CD8-positive, alpha-beta memory T cell (primary cell): ENCODE measurements around the gene MEF2A. TPM values are rescaled to one million over a fixed set of nuclear protein-coding genes. Genes with fewer than 3 reads are reported as not detected.
"Not testable (repeated sequence)": the region's sequence is repeated elsewhere in the genome, so short reads cannot be mapped to it uniquely, and the experiment has no call there.

ENCODE experiments used
- CTCF ChIA-PET: fragments of 350-600 bp; sonication (Branson Sonifier 250); formaldehyde crosslinking; loops from one replicate; lab custom pipeline; 2021; ENCODE audit warnings: antibody characterized with exemption; lab: Charles Lee
- POLR2A ChIA-PET: fragments of 350-600 bp; sonication (Branson Sonifier 250); formaldehyde crosslinking; loops from one replicate; lab custom pipeline; 2021; ENCODE audit warnings: antibody characterized with exemption; lab: Charles Lee
- DNase-seq, 5 donors: peaks; one replicate each; pipeline versions ENCODE4 v3.0.0 to v3.0.0-alpha.2; 2020 to 2022; ENCODE audit warnings: mixed read lengths in 1 of 5
- H3K27ac ChIP-seq: one replicate; pipeline ENCODE4 v1.7.0; 2013; ENCODE audit warnings: low read depth, mild to moderate bottlenecking, low read length, moderate library complexity
- H3K27me3 ChIP-seq: 2 replicates; pipeline ENCODE4 v1.7.0; 2013; ENCODE audit warnings: low read length, mild to moderate bottlenecking; ENCODE audit not compliant: insufficient read depth, poor library complexity, severe bottlenecking
- H3K36me3 ChIP-seq: 2 replicates; pipeline ENCODE4 v1.7.0; 2013; ENCODE audit warnings: mild to moderate bottlenecking, low read length, moderate library complexity; ENCODE audit not compliant: insufficient read depth
- H3K4me1 ChIP-seq: 2 replicates; pipeline ENCODE4 v1.7.0; 2013; ENCODE audit warnings: mild to moderate bottlenecking, low read length, moderate library complexity; ENCODE audit not compliant: insufficient read depth
- H3K4me3 ChIP-seq: 2 replicates; pipeline ENCODE4 v1.7.0; 2013; ENCODE audit warnings: mild to moderate bottlenecking, low read length
- H3K9me3 ChIP-seq: 2 replicates; pipeline ENCODE4 v1.7.0; 2013; ENCODE audit warnings: mild to moderate bottlenecking, low read length
- H3K27ac Mint-ChIP-seq, 8 donors: one replicate each; pipeline ENCODE4 v1.8.0; 2020 to 2021; ENCODE audit warnings: mixed read lengths in 8 of 8, mild to moderate bottlenecking in 6 of 8, inconsistent platforms in 3 of 8, moderate library complexity in 3 of 8
- H3K27me3 Mint-ChIP-seq, 2 donors: one replicate each; pipeline ENCODE4 v1.8.0; 2020 to 2021; ENCODE audit warnings: mixed read lengths in 2 of 2, mild to moderate bottlenecking in 1 of 2, moderate library complexity in 1 of 2
- H3K36me3 Mint-ChIP-seq, 3 donors: one replicate each; pipeline ENCODE4 v1.8.0; 2020 to 2021; ENCODE audit warnings: mixed read lengths in 3 of 3, inconsistent platforms in 1 of 3, mild to moderate bottlenecking in 1 of 3
- H3K4me1 Mint-ChIP-seq, 3 donors: one replicate each; pipeline ENCODE4 v1.8.0; 2020 to 2021; ENCODE audit warnings: mixed read lengths in 3 of 3, inconsistent platforms in 1 of 3, mild to moderate bottlenecking in 1 of 3
- H3K4me3 Mint-ChIP-seq, 7 donors: one replicate each; pipeline ENCODE4 v1.8.0; 2020 to 2021; ENCODE audit warnings: mixed read lengths in 7 of 7, mild to moderate bottlenecking in 6 of 7, moderate library complexity in 4 of 7, inconsistent platforms in 2 of 7
- H3K9me3 Mint-ChIP-seq, 5 donors: one replicate each; pipeline ENCODE4 v1.8.0; 2020 to 2022; ENCODE audit warnings: mixed read lengths in 5 of 5, mild to moderate bottlenecking in 3 of 5, moderate library complexity in 2 of 5, inconsistent platforms in 1 of 5
- polyA plus RNA-seq: library from polyadenylated mRNA; unstranded; fragments of 300-500 nt; fragmentation: Illumina TruSeq; gene quantifications from one replicate; pipeline ENCODE4 v1.2.3, GENCODE V29; 2021
- total RNA-seq, 2 experiments: library from RNA; stranded (reverse); gene quantifications; one replicate each; pipeline ENCODE4 v1.2.3, GENCODE V29; 2021

Gene MEF2A
- total and polyA plus RNA-seq, 3 experiments from 2014 or later, result 15.3 to 22.4 (median 21.1) TPM

DNA sequence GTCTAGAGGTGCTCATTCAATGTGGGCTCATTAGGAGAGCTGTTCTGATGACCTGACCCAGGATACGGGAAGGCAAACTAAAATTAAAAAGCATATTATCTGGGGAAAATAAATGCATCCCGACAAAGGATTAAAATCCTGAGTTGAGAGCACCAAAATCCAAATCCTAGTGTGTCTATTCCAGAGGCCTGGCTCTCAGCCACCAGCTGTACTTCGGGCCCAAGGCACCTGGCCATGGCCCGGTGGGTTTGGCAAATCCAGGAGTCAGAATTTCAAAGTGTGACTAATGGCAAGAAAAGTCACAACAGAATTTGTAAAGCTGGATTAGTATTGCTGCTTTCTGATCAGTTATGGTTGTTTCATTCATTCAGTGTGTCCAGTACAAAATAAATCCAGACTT is 170.1 kb downstream of the MEF2A start:
- Histone ChIP-seq H3K27me3 (no peaks in the 10 kb centered on the region), H3K27ac (no peak overlapping the region), H3K9me3 (no peaks in the 10 kb centered on the region), H3K36me3 (no peaks in the 10 kb centered on the region), H3K4me1 (peaks cover 11% of the 10 kb centered on the region), H3K4me3 (no peak overlapping the region)
- CTCF ChIA-PET, result interaction anchor here (1.3 to 2.0 kb wide), 4 partner anchors 18 to 463 kb away, joined by 3 to 10 read pairs (median 6); no protein-coding TSS in a partner anchor
- Mint-ChIP-seq H3K27ac (no peak overlapping the region), H3K4me3 (peak overlapping the region in 1 of 7 donors; percentile 72), H3K36me3 (peaks cover 0 to 3% (median 0%) of the 10 kb centered on the region in 3 donors), H3K4me1 (peaks cover 11 to 22% (median 13%) of the 10 kb centered on the region in 3 donors), H3K9me3 (no peaks in the 10 kb centered on the region), H3K27me3 (peaks cover 0 to 2% of the 10 kb centered on the region in 2 donors)
- DNase-seq, result no peak
- POLR2A ChIA-PET, result no interaction called here

DNA sequence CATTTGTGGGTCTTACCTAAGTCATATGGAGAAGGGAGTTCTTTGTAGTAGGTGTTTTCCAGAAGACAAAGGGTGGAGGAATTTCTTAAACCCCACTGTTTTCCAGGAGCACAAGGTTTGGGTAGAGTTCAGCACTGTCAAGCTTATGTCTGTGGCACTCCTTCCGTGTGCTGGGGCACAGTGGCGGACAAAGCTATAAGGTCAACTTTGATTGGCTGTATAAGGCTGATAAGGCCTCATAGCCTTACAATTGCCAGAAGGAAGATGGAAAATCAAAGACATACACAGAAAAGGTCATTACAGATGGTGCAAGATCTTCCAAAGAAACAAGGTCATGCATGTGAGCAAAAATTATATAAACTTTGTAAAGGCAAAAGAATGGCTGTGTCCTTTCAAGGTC is 170.9 kb downstream of the MEF2A start:
- no peaks in the 10 kb centered on the region for H3K27me3 ChIP-seq
- CTCF ChIA-PET, result interaction anchor here (1.3 to 2.0 kb wide), 4 partner anchors 17 to 464 kb away, joined by 3 to 10 read pairs (median 6); no protein-coding TSS in a partner anchor
- Mint-ChIP-seq H3K27me3 (peaks cover 0 to 2% of the 10 kb centered on the region in 2 donors), H3K4me3 (peak overlapping the region in 2 of 7 donors; percentile 2 to 32), H3K4me1 (peaks cover 9 to 18% (median 9%) of the 10 kb centered on the region in 3 donors), H3K36me3 (no peaks in the 10 kb centered on the region), H3K9me3 (no peaks in the 10 kb centered on the region), H3K27ac (peak overlapping the region in 1 of 8 donors; percentile 1)
- no peak overlapping the region for H3K27ac ChIP-seq
- no peak for DNase-seq
- H3K4me3 ChIP-seq, result no peak overlapping the region
- POLR2A ChIA-PET, result no interaction called here
- no peaks in the 10 kb centered on the region for H3K9me3 ChIP-seq
- H3K36me3 ChIP-seq, result no peaks in the 10 kb centered on the region
- peaks cover 11% of the 10 kb centered on the region for H3K4me1 ChIP-seq

DNA sequence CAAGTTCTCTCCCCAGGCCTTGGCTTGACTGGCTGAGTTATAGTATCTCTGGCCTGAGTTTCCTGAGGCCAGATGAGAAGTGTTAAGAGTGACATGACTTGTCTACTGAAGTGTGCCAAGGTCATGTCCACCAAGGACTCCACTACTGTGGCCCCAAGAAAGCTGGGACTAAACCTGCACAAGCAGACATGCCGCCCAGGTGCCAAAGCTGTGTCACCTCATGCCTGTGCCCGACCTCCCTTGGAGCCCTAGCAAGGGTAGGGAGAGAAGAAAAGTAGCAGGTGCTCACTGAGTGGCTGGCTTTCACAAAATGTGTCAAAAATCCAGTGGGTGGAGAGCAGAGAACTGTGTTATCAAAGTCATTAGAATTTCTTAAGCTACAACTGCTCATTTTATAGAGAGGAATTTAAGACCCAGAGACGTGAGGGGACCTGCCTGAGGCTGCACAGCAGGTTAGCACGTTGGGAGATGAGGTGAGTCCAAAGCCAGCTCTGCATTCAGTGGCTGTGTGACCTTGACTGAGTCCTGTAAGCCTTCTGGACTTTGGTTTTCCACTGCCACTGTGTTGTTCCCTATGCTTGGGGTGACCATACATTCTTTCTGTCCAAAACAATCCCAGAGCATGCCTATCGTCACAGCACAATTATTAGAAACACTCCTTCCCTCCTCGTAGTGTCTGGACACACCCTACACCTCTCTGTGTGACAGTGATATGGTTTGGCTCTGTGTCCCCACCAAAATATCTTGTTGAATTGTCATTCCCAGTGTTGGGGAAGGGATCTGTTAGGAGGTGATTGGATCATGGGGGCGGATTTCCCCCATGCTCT is 172.4 kb downstream of the MEF2A start:
- DNase-seq, result no peak
- Histone ChIP-seq H3K4me3 (no peak overlapping the region), H3K4me1 (peaks cover 4% of the 10 kb centered on the region), H3K9me3 (no peaks in the 10 kb centered on the region), H3K27ac (no peak overlapping the region), H3K36me3 (no peaks in the 10 kb centered on the region), H3K27me3 (no peaks in the 10 kb centered on the region)
- H3K27me3 Mint-ChIP-seq, result peaks cover 0 to 2% of the 10 kb centered on the region in 2 donors
- H3K9me3 Mint-ChIP-seq, result no peaks in the 10 kb centered on the region
- no peak overlapping the region for H3K4me3 Mint-ChIP-seq
- peak overlapping the region in 1 of 8 donors; percentile 72 for H3K27ac Mint-ChIP-seq
- no peaks in the 10 kb centered on the region for H3K36me3 Mint-ChIP-seq
- ChIA-PET POLR2A (no interaction called here), CTCF (no interaction called here)
- peaks cover 0 to 9% (median 3%) of the 10 kb centered on the region in 3 donors for H3K4me1 Mint-ChIP-seq

DNA sequence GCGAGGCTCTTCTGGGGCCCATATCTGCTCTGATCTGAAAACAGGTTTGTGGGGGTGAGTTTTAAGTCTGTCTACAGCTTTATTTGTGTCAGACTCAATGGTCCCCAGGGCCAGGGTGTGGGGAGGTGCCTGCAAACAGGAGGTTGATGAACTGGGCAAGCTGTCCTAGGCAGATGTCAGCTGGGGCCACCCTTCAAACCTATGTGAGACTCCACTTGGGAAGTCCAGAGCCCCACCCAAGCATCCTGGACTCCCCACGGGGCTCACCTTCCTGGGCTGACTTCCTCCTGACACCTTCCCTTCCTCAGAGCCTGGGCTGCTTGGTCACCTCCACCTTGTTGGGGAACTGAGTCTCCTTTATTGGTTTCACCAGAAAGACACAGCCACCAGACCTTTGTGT is 176.1 kb downstream of the MEF2A start:
- H3K36me3 ChIP-seq, result no peaks in the 10 kb centered on the region
- Mint-ChIP-seq H3K27me3 (peaks cover 0 to 4% of the 10 kb centered on the region in 2 donors), H3K27ac (no peak overlapping the region), H3K4me1 (no peaks in the 10 kb centered on the region), H3K36me3 (no peaks in the 10 kb centered on the region), H3K4me3 (no peak overlapping the region), H3K9me3 (no peaks in the 10 kb centered on the region)
- H3K4me1 ChIP-seq, result no peaks in the 10 kb centered on the region
- no peak overlapping the region for H3K4me3 ChIP-seq
- CTCF ChIA-PET, result no interaction called here
- DNase-seq, result no peak
- POLR2A ChIA-PET, result no interaction called here
- H3K9me3 ChIP-seq, result no peaks in the 10 kb centered on the region
- no peak overlapping the region for H3K27ac ChIP-seq
- H3K27me3 ChIP-seq, result no peaks in the 10 kb centered on the region

DNA sequence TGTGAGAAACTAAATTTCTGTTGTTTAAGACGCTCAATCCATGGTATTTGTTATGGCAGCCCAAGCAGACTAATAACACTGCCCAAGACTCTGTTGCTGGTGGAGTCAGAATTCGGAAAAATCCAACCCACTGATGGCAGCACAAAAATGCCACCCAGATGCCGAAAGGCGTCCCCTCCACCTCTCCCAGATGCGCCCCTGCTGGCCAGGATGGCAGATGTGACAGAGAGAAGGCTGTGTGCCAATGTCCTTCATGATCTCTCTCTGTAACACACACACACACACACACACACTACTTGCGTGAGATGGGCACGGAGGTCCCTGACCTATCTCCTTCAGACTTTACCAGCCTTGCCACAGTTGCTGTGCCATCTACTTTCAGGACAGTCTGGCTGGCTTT is 178.4 kb downstream of the MEF2A start:
- Histone ChIP-seq H3K9me3 (no peaks in the 10 kb centered on the region), H3K4me1 (no peaks in the 10 kb centered on the region), H3K36me3 (no peaks in the 10 kb centered on the region), H3K4me3 (no peak overlapping the region), H3K27me3 (no peaks in the 10 kb centered on the region), H3K27ac (no peak overlapping the region)
- Mint-ChIP-seq H3K4me1 (no peaks in the 10 kb centered on the region), H3K9me3 (no peaks in the 10 kb centered on the region), H3K36me3 (no peaks in the 10 kb centered on the region), H3K4me3 (no peak overlapping the region), H3K27ac (no peak overlapping the region), H3K27me3 (peaks cover 0 to 4% of the 10 kb centered on the region in 2 donors)
- POLR2A ChIA-PET, result no interaction called here
- CTCF ChIA-PET, result no interaction called here
- DNase-seq, result no peak

DNA sequence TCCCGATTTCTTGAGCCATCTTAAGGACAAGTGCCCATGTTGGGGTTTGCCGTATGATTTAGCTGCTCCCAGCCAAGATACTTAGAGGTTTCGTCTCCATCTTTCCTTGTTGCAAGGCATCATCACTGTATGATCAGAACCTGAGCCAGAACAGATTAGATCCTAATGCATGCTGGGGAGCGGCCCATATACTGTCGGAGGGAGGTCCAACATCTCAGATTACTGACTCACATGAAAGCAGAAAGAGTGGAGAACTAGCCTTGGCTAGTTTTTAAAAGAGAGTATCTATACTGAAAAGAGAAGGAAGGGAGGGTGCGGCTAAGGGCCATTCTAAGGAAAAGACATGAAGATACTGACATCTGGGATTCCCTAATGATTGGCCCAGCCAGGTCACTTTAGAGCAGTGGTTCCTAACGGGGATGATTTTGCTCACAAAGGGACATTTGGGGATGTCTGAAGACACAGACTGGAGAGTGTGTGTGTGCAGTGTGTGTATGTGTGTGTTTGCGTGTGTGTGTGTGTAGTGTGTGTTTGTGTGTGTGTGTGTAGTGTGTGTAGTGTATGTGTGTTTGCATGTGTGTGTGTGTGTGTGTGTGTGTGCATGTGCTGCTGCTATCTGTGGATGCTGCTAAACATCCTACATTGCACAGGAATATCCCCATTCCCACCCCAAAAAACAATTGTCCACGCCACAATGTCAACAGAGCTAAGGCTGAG is 179.7 kb downstream of the MEF2A start:
- no peaks in the 10 kb centered on the region for H3K4me1 ChIP-seq
- no peak for DNase-seq
- Mint-ChIP-seq H3K27me3 (peaks cover 0 to 4% of the 10 kb centered on the region in 2 donors), H3K4me3 (no peak overlapping the region), H3K27ac (no peak overlapping the region), H3K4me1 (no peaks in the 10 kb centered on the region), H3K9me3 (no peaks in the 10 kb centered on the region), H3K36me3 (no peaks in the 10 kb centered on the region)
- H3K9me3 ChIP-seq, result no peaks in the 10 kb centered on the region
- H3K27ac ChIP-seq, result no peak overlapping the region
- no peaks in the 10 kb centered on the region for H3K27me3 ChIP-seq
- no peak overlapping the region for H3K4me3 ChIP-seq
- ChIA-PET POLR2A (no interaction called here), CTCF (no interaction called here)
- no peaks in the 10 kb centered on the region for H3K36me3 ChIP-seq

DNA sequence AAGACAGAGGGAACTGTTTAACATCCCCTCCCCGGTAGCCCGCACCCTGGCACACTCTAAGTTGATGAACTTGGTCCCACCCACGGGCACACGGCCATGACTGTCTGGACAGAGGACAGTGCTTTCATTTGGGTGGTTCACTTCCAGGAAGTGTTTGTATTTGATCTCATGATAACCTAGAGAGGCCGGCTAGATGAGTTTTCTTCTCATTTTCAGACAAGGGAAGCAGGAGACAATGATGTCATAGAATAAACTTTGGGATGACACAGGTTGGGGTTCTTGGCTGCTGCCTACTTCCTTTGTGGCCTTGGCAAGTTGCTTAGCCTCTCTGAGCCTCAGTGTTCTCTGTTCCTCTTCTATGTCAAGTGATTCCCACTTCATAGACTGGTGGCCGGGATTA is 183.6 kb downstream of the MEF2A start:
- Mint-ChIP-seq H3K9me3 (no peaks in the 10 kb centered on the region), H3K36me3 (no peaks in the 10 kb centered on the region), H3K4me3 (no peak overlapping the region), H3K4me1 (no peaks in the 10 kb centered on the region), H3K27ac (no peak overlapping the region), H3K27me3 (peaks cover 0 to 4% of the 10 kb centered on the region in 2 donors)
- H3K4me3 ChIP-seq, result no peak overlapping the region
- ChIA-PET CTCF (no interaction called here), POLR2A (no interaction called here)
- no peak for DNase-seq
- no peaks in the 10 kb centered on the region for H3K36me3 ChIP-seq
- H3K4me1 ChIP-seq, result no peaks in the 10 kb centered on the region
- no peaks in the 10 kb centered on the region for H3K27me3 ChIP-seq
- H3K27ac ChIP-seq, result no peak overlapping the region
- no peaks in the 10 kb centered on the region for H3K9me3 ChIP-seq

DNA sequence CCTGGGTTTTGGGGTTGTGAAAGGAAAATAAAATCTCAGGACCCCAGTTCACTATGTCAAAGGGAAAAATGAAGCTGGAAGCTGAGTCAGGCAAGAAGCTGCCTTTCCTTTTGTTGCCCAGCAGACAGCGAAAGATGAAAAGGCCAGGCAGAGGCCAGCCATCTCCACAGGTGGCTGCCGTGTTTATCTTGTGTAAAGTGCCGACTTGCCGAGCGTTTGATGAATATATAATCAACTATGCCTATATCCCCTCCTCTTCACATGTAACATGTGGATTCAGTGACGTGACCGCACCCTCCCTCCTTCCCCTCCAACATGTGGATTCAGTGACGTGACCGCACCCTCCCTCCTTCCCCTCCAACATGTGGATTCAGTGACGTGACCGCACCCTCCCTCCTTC is 184.5 kb downstream of the MEF2A start:
- H3K27ac ChIP-seq, H3K27ac Mint-ChIP-seq, CTCF ChIA-PET, H3K9me3 ChIP-seq, H3K27me3 ChIP-seq, H3K4me3 Mint-ChIP-seq, POLR2A ChIA-PET, H3K27me3 Mint-ChIP-seq, H3K36me3 ChIP-seq, H3K4me3 ChIP-seq, H3K36me3 Mint-ChIP-seq, H3K4me1 ChIP-seq, H3K9me3 Mint-ChIP-seq, DNase-seq, H3K4me1 Mint-ChIP-seq: not testable (repeated sequence)
